Measurements from ENCODE around the gene TRHDE. TPM values are rescaled to one million over a fixed set of nuclear protein-coding genes. Genes with fewer than 3 reads are reported as not detected.

The TRHDE gene
- total RNA-seq, 4 donors from 2014 or later = under 0.01 to 0.95 (median 0.50) TPM; not detected in 1

DNA sequence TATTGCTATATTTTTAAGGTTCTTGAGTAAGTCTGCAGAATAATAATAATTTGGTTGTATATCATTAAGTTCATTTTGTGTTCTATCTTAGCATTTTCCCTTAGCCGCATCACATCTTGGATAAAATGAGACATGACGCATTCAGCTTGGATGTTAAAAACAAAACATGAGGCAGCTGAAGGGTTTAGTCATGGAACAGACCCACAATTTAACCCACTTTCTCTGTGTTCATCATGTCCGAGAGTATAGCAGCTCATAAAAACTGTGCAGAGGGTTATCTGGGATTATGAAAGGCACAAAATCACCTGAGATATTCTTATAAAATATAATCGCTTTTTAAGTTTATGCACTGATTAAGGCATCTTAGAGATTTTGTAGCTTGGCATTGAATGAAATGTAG, 219.3 kb downstream of the TRHDE start:
- Histone ChIP-seq H3K4me1 (no peaks in the 10 kb centered on the region), H3K27me3 (no peaks in the 10 kb centered on the region), H3K27ac (no peak overlapping the region), H3K9me3 (no peaks in the 10 kb centered on the region), H3K4me3 (no peak overlapping the region), H3K36me3 (no peaks in the 10 kb centered on the region)
- 78 to 85% methylated on average over 4 of the region's 4 CpGs for WGBS, 2 donors
- TF ChIP-seq POLR2A (IDR thresholded peaks at IDR 0.05) (no peak), CTCF (IDR thresholded peaks at IDR 0.05) (no peak)
- intact Hi-C loops (cut with DNase I) = no loop called here
- DNase-seq = no peak

DNA sequence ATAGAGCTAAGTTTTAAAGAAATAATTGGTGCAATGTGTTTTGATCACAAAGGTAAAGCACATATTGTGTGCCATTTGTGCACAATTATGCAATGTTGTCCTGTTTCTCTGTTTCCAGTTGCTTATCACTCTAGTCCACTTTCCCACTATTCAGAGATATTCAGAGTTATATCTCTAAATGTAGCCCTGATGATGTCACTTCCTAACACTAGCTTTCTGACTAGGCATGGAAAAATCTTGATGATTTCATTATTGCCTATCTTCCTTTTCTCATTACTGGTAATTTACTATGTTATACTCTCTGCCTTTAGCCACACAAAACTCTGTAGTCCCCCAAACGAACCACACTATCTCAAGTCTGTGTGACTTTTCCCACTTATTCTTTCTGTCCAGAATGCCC, 221.2 kb downstream of the TRHDE start:
- no peaks in the 10 kb centered on the region for H3K27me3 ChIP-seq
- no peaks in the 10 kb centered on the region for H3K36me3 ChIP-seq
- H3K4me3 ChIP-seq = no peak overlapping the region
- no peak overlapping the region for H3K27ac ChIP-seq
- H3K9me3 ChIP-seq = no peaks in the 10 kb centered on the region
- intact Hi-C loops (cut with DNase I) = no loop called here
- 20 to 30% methylated on average over 1 of the region's 1 CpG for WGBS, 2 donors
- no peak for DNase-seq
- H3K4me1 ChIP-seq = no peaks in the 10 kb centered on the region
- TF ChIP-seq CTCF (IDR thresholded peaks at IDR 0.05) (no peak), POLR2A (IDR thresholded peaks at IDR 0.05) (no peak)

- 38 to 67% methylated on average over 1 of the region's 1 CpG for WGBS, 2 donors
- intact Hi-C loops (cut with DNase I) = no loop called here
- no peaks in the 10 kb centered on the region for H3K36me3 ChIP-seq
Observed at GRCh38 chr12:72498354-72498753, 226.2 kb downstream of the TRHDE start.

DNA sequence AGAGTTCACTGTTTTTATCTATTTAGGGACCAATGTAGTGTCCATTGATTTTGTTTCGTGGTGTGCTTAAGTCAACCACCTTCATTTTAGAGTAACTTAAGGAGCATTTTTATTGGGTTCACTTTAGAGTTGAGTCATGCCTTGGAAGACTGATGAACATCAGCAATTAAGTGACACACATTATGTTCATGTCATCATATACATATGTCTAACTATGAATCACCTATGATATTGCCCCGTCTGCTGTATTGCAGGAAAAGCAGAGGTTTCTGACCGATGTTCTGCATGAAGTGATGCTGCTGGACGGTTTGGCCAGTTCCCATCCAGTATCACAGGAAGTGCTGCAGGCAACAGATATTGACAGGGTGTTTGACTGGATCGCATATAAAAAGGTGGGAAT, 227.1 kb downstream of the TRHDE start:
- DNase-seq = no peak
- 76 to 78% methylated on average over 5 of the region's 5 CpGs for WGBS, 2 donors
- TF ChIP-seq POLR2A (IDR thresholded peaks at IDR 0.05) (no peak), CTCF (IDR thresholded peaks at IDR 0.05) (no peak)

More at GRCh38 chr12:72498354-72498753, 226.2 kb downstream of the TRHDE start:
- H3K27ac ChIP-seq = no peak overlapping the region
- TF ChIP-seq CTCF (IDR thresholded peaks at IDR 0.05) (no peak), POLR2A (IDR thresholded peaks at IDR 0.05) (no peak)
- no peak for DNase-seq
- no peaks in the 10 kb centered on the region for H3K9me3 ChIP-seq
- H3K4me1 ChIP-seq = no peaks in the 10 kb centered on the region
- no peaks in the 10 kb centered on the region for H3K27me3 ChIP-seq
- no peak overlapping the region for H3K4me3 ChIP-seq

DNA sequence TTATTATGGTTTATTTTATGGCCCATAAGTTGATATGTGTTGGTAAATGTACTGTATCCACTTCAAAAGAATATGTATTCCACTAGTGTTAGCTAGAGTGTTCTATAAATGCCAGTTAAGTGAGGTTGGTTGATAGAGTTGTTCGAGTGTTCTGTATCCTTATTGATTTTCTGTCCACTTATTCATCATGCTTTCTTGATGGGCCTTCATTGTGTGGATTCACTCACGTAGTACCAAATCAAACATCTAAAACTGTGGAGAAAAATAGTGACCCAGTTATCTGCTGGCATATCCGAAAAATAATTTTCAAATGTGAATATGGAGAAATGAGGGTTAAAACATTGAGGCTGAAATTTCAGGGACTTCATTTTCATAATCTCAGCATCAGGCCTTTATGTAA, 230.4 kb downstream of the TRHDE start:
- H3K4me3 ChIP-seq = no peak overlapping the region
- no peaks in the 10 kb centered on the region for H3K4me1 ChIP-seq
- 66 to 68% methylated on average over 3 of the region's 3 CpGs for WGBS, 2 donors
- no peak overlapping the region for H3K27ac ChIP-seq
- H3K9me3 ChIP-seq = no peaks in the 10 kb centered on the region
- no peaks in the 10 kb centered on the region for H3K27me3 ChIP-seq
- no peaks in the 10 kb centered on the region for H3K36me3 ChIP-seq
- no peak for DNase-seq
- intact Hi-C loops (cut with DNase I) = no loop called here
- TF ChIP-seq CTCF (IDR thresholded peaks at IDR 0.05) (no peak), POLR2A (IDR thresholded peaks at IDR 0.05) (no peak)

More for the DNA sequence above, 227.1 kb downstream of the TRHDE start:
- H3K9me3 ChIP-seq = no peaks in the 10 kb centered on the region
- H3K27me3 ChIP-seq = no peaks in the 10 kb centered on the region
- no peak overlapping the region for H3K4me3 ChIP-seq
- intact Hi-C loops (cut with DNase I) = no loop called here
- H3K4me1 ChIP-seq = no peaks in the 10 kb centered on the region
- H3K27ac ChIP-seq = no peak overlapping the region
- no peaks in the 10 kb centered on the region for H3K36me3 ChIP-seq
